GM12878 (cell line): Measurements from ENCODE around the gene TTYH1.

ENCODE experiments used
- ASH2L ChIP-seq: fragments of 300-600, 200-600 bp; sonication (generic); IDR thresholded peaks from 2 replicates; pipeline ENCODE4 v1.6.1; 2017; ENCODE audit warnings: low read depth, mild to moderate bottlenecking, borderline replicate concordance
- EGR1 ChIP-seq, 2 experiments: IDR thresholded peaks; 1 replicate in 1 of 2; 2 replicates in 1 of 2; pipeline ENCODE4 v1.6.1; 2011 to 2012; ENCODE audit warnings: low read depth in 2 of 2, low read length in 2 of 2, borderline replicate concordance in 1 of 2, mild to moderate bottlenecking in 1 of 2, moderate library complexity in 1 of 2
- EP300 ChIP-seq, 2 experiments: fragments of 150-350 bp in 1 of 2; IDR thresholded peaks; 2 replicates each; pipeline ENCODE4 v1.6.1; 2011 to 2012; ENCODE audit warnings: low read depth in 2 of 2, low read length in 2 of 2, borderline replicate concordance in 1 of 2, improper control_type of control experiment in 1 of 2, inconsistent platforms in 1 of 2; ENCODE audit not compliant: control insufficient read depth in 1 of 2
- EZH2 ChIP-seq: IDR thresholded peaks from 2 replicates; pipeline ENCODE4 v1.6.1; 2012; ENCODE audit warnings: low read depth, mild to moderate bottlenecking, control low read depth, inconsistent platforms, low read length, borderline replicate concordance; ENCODE audit not compliant: control insufficient read depth
- RAD21 ChIP-seq: IDR thresholded peaks from 2 replicates; pipeline ENCODE4 v1.6.1; 2011; ENCODE audit warnings: mild to moderate bottlenecking, low read depth, low read length, moderate library complexity; ENCODE audit not compliant: insufficient read depth
- RB1 ChIP-seq: fragments of 450-650 bp; formaldehyde crosslinking; IDR thresholded peaks from 2 replicates; pipeline ENCODE4 v1.6.1; 2017; ENCODE audit warnings: mild to moderate bottlenecking, borderline replicate concordance
- SIN3A ChIP-seq: IDR thresholded peaks from 2 replicates; pipeline ENCODE4 v1.6.1; 2012; ENCODE audit warnings: low read depth, low read length, improper control_type of control experiment
- SMC3 ChIP-seq: IDR thresholded peaks from 2 replicates; pipeline ENCODE4 v1.6.1; 2011; ENCODE audit warnings: low read length, improper control_type of control experiment, borderline replicate concordance
- ZNF274 ChIP-seq: IDR thresholded peaks from one replicate; pipeline ENCODE4 v1.8.0; 2011; ENCODE audit not compliant: insufficient read length, insufficient read depth

DNA sequence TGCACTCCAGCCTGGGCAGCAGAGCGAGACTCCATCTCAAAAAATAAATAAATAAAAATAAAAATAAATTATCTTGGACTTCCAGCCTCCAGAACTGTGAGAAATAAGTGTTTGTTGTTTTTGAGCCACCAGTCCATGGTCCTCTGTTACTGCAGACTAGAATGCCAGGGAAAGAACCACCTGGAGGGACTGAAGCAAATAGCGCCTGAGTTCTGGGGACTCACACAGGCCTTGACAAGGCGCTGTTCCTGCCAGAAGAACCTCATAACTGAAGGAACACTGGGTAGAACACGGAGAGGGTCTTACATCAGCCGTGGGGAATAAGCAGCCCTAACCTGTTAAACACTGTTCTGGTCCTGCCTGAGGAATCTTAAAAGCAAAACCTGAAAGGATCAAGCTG is 25.4 kb downstream of the TTYH1 start:
- TF ChIP-seq EP300 (IDR thresholded peaks at IDR 0.05; ENCODE audit: borderline replicate concordance in 1 of 2, control insufficient read depth in 1 of 2, low read depth in 2 of 2, low read length in 2 of 2) (no peak), SMC3 (no peak), SIN3A (no peak), ASH2L (no peak), EZH2 (no peak), RB1 (no peak), EGR1 (IDR thresholded peaks at IDR 0.05; ENCODE audit: borderline replicate concordance in 1 of 2, low read depth in 2 of 2, low read length in 2 of 2) (no peak), ZNF274 (no peak), RAD21 (no peak)
